ENCODE data around the gene SP1. TPM values are rescaled to one million over a fixed set of nuclear protein-coding genes. Genes with fewer than 3 reads are reported as not detected.
"Not testable (repeated sequence)": the region's sequence is repeated elsewhere in the genome, so short reads cannot be mapped to it uniquely, and the experiment has no call there.

Gene SP1
- polyA plus RNA-seq, 3 donors = 15.1 to 80.7 (median 22.7) TPM

- Mint-ChIP-seq H3K27ac (peak overlapping the region; percentile 84 to 95 (median 86)), H3K4me3 (peak overlapping the region; percentile 48 to 86), H3K4me1 (peaks cover 50% of the 10 kb centered on the region), H3K36me3 (peaks cover 18 to 24% of the 10 kb centered on the region in 2 donors)
- H3K27me3 ChIP-seq (ENCODE audit: control insufficient read depth in 2 of 2, insufficient read depth in 2 of 2, low read length in 2 of 2); H3K27me3 Mint-ChIP-seq (ENCODE audit: low read depth in 3 of 3); intact Hi-C loops (cut with micrococcal nuclease); H3K9ac ChIP-seq (ENCODE audit: insufficient read depth, low read length, poor library complexity, severe bottlenecking); H3K9me3 ChIP-seq (replicated peaks in 1 of 2; ENCODE audit: control insufficient read depth in 1 of 2, insufficient read depth in 1 of 2, low read length in 2 of 2); H3K9me3 Mint-ChIP-seq; H2AFZ ChIP-seq (ENCODE audit: insufficient read depth, low read depth, low read length, poor library complexity, severe bottlenecking); H3K79me2 ChIP-seq (ENCODE audit: insufficient read depth, low read length): not testable (repeated sequence)
- DNase-seq = peak; percentile 41 to 60 (median 56)
- peak overlapping the region in 1 of 3 experiments; percentile 11 for H3K4me3 ChIP-seq (replicated peaks in 1 of 3; ENCODE audit: low read depth in 2 of 3, low read length in 3 of 3)
- peak overlapping the region; percentile 42 for H3K4me2 ChIP-seq (replicated peaks; ENCODE audit: extremely low read depth, low read length, poor library complexity, severe bottlenecking)
- H4K20me1 ChIP-seq (ENCODE audit: insufficient read depth, low read length) = peaks cover 23% of the 10 kb centered on the region
- peaks cover 21 to 25% of the 10 kb centered on the region in 2 donors for H3K4me1 ChIP-seq (ENCODE audit: control insufficient read depth in 1 of 2, insufficient read depth in 2 of 2, low read length in 2 of 2)
- peak overlapping the region; percentile 41 to 45 for H3K27ac ChIP-seq (ENCODE audit: low read depth in 1 of 2, low read length in 2 of 2)
- peaks cover 15 to 20% of the 10 kb centered on the region in 2 donors for H3K36me3 ChIP-seq (replicated peaks in 1 of 2; ENCODE audit: control insufficient read depth in 1 of 2, insufficient read depth in 2 of 2, low read length in 2 of 2)
- 50% methylated on average over 2 of the region's 9 CpGs for WGBS (ENCODE audit: insufficient coverage)
Measured at GRCh38 chr12:53417291-53417816, 37.4 kb downstream of the SP1 start.

- intact Hi-C loops (cut with micrococcal nuclease) = no loop called here
- no peaks in the 10 kb centered on the region for H3K9me3 Mint-ChIP-seq
- Histone ChIP-seq H2AFZ (ENCODE audit: insufficient read depth, low read depth, low read length, poor library complexity, severe bottlenecking) (no peak overlapping the region), H3K4me3 (replicated peaks in 1 of 3; ENCODE audit: low read depth in 2 of 3, low read length in 3 of 3) (no peak overlapping the region), H4K20me1 (ENCODE audit: insufficient read depth, low read length) (peaks cover 15% of the 10 kb centered on the region), H3K27ac (ENCODE audit: low read depth in 1 of 2, low read length in 2 of 2) (peak overlapping the region in 1 of 2 donors; percentile 19), H3K9me3 (replicated peaks in 1 of 2; ENCODE audit: control insufficient read depth in 1 of 2, insufficient read depth in 1 of 2, low read length in 2 of 2) (no peaks in the 10 kb centered on the region), H3K4me1 (ENCODE audit: control insufficient read depth in 1 of 2, insufficient read depth in 2 of 2, low read length in 2 of 2) (peaks cover 21 to 25% of the 10 kb centered on the region in 2 donors), H3K79me2 (ENCODE audit: insufficient read depth, low read length) (no peaks in the 10 kb centered on the region), H3K27me3 (ENCODE audit: control insufficient read depth in 2 of 2, insufficient read depth in 2 of 2, low read length in 2 of 2) (no peaks in the 10 kb centered on the region), H3K9ac (ENCODE audit: insufficient read depth, low read length, poor library complexity, severe bottlenecking) (no peak overlapping the region), H3K36me3 (replicated peaks in 1 of 2; ENCODE audit: control insufficient read depth in 1 of 2, insufficient read depth in 2 of 2, low read length in 2 of 2) (peaks cover 9 to 11% of the 10 kb centered on the region in 2 donors), H3K4me2 (replicated peaks; ENCODE audit: extremely low read depth, low read length, poor library complexity, severe bottlenecking) (no peak overlapping the region)
- H3K4me1 Mint-ChIP-seq = peaks cover 43% of the 10 kb centered on the region
- no peak for DNase-seq
- WGBS (ENCODE audit: insufficient coverage) = 100% methylated on average over 3 of the region's 3 CpGs
- H3K27ac Mint-ChIP-seq = peak overlapping the region in 6 of 7 donors; percentile 75 to 95 (median 86)
- H3K27me3 Mint-ChIP-seq (ENCODE audit: low read depth in 3 of 3) = peaks cover 0 to 3% (median 1%) of the 10 kb centered on the region in 3 donors
- peaks cover 10 to 16% of the 10 kb centered on the region in 2 donors for H3K36me3 Mint-ChIP-seq
- no peak overlapping the region for H3K4me3 Mint-ChIP-seq
- no peak for TF ChIP-seq CTCF (IDR thresholded peaks at IDR 0.05)
Measured at GRCh38 chr12:53418221-53418620, 38.2 kb downstream of the SP1 start.
